GM18519 (cell line): Measurements from ENCODE around the gene ZDHHC17.
A peak's percentile ranks its signal among the peaks of the same experiment; 100 is the strongest.

ENCODE experiments used
- ATAC-seq: cut with Tn5 transposase; IDR thresholded peaks from one replicate; pipeline ENCODE4 v1.9.1; 2021; ENCODE audit warnings: mild to moderate bottlenecking, moderate library complexity; ENCODE audit not compliant: unreplicated experiment, low FRiP score

ZDHHC17 gene

DNA sequence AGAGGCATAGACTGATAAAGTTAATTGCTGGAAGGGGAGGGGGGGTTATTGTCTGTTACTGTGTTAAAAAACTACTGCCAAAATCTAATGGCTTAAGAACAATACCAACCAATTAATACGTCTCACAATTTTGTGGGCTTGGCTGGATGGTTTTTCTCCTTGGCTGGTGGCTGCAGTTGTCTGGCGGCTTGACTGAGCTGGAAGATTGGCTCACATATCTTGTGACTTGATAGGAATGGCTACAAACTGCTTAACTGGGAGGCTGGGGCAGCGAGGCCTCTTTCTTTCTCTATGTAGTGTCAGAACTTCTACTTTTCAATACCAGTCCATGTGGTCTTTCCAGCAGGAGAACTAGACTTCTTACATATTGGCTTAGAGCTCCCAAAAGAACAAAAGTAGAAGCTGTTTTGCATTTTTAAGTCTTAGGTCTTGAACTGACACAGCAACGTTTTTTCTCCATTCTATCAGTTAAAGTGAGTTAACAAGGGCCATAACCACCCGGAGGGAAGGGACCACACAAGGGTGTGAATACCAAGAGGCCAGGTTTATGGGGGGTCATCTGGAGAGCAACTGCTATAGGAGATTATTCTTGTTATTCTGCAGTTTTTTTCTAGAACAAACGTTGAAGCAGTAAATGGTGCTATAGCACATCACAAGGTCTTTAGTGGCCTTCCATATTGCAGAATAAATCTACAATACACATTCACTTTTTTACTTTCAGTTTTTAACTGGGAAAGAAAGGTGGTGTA, 46.9 kb downstream of the ZDHHC17 start:
- no peak for ATAC-seq

DNA sequence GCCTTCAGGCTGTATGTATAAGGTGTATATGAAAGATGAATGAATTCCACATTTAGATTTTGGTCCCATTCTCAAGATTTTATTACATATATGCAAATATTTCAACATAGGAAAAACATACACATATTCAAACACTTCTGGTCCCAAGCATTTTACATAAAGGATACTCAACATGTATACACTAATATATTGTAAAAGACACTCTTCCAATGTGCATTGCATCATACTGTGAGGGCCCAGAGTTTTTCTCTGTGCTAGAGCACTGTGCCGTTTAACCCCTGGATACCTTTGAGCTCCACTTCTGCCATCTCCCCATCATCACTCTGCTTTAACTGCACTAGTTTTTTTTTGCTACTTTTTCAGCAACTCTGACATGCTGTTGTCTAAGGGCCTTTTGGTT, 48.1 kb downstream of the ZDHHC17 start:
- ATAC-seq = no peak

DNA sequence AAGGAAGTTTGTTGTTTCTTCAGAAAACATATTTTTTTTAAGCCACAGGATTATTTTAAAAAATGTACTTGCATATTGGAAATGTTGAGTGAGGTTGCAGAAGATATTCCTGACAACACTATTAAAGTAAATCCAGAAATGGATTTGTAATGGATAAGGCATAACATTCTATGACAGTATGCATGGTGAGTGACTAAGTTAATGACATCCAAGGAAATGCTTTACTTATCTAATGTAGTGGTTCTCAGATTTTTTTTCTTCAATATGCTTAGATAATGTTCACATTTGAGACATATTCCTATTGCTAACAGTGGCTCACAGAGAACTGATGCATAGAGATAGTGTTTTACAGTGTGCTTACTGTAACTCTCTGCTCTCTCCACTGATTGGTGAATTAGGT, 49.4 kb downstream of the ZDHHC17 start:
- ATAC-seq = no peak

DNA sequence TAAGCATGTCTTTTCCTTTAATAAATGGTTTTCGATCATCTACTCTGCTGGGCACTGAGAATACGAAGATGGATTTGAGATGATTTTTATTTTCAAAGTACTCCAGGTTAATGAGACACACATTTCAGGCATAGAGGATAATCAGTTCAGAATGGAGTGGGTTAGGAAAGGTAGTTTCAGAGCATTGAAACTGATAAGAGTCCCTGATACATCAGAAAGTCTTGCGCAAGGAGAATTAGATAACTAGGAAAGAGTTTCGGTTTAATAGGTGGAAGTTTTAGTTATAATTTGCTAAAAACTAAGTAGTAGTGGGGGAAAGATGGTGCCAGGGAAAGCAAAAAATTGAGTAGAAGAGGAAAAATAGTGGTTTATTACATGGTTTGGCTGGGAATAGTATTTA, 50.1 kb downstream of the ZDHHC17 start:
- ATAC-seq = no peak

DNA sequence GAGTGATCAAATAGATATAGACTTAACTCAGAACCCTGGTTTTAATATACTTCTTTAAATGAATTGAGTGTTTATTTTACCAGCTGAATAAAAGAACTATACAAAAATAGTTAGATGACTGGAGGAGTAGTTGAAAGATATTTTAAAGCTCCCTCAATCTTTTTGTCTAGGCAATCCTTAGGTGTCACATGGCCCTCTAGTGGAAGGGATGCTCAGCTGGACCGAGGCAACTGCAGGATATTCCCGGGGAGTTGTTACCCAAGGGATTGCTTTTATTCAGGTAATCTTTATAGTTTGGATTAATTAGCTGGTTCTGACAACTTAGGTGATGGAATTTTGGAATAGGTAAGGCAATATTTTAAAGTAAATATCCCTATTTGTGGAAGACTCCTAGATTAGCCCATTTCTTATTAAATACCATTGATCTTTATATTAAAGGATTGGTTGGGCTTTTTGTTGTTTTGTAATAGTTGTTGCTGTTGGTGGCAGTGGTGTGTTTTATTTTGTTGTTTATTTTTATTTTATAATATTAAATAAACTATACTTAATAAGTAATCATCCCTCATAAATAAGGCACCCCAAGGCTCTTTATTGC, 57.1 kb downstream of the ZDHHC17 start:
- ATAC-seq = no peak

DNA sequence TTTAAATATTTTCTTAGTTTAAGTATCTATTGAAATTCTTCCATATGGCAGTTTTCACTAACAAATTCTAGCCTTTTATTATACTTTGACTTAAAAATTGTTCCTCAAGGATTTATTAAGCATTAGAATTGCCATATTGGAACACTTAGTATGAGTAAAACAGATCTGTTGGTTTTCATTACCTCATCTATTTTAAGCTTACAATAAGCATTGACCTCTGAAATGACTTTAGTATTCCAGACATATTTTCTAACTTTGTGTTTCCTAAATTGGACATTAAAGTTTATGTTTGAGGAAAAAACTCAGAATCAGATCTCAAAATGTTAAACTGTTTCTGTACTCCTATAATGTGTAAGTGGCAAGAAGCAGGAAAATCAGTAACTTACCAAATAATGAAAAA, 66.5 kb downstream of the ZDHHC17 start:
- ATAC-seq = no peak

DNA sequence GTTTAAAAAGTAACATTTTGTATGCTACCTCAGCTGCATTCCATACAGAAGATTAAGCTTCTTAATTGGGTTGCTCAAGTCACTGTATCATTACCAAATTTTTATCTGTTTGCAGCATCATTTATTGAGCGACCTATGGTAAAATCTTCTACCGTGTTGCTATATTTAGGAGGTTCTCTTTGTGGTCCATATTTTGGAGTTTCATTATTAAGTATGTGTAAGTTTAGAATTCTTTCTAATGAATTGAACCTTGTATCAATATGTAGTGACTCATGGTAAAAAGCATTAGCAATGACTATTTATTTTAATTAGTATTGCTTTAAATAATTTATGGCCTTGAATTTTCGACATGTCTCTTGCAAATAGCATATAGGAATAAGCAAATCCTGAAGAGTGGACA, 72.7 kb downstream of the ZDHHC17 start:
- no peak for ATAC-seq

DNA sequence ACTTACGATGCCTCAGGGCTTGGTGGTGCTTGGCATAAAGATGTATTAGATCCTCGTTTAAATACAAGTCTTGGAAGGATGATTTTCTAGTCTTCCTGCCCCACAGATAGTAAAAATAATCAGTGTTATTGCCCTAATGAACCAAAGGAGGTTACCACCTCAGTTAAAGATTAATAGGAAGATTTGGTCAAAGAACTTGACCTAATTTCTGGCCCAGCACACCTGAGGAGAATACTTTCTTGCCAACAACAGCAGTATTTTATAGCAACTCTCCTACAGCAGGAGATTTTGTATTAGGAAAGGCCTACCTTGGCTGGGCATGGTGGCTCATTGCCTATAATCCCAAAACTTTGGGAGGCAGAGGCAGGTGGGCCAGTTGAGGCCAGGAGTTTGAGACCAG, 83.3 kb downstream of the ZDHHC17 start:
- no peak for ATAC-seq

DNA sequence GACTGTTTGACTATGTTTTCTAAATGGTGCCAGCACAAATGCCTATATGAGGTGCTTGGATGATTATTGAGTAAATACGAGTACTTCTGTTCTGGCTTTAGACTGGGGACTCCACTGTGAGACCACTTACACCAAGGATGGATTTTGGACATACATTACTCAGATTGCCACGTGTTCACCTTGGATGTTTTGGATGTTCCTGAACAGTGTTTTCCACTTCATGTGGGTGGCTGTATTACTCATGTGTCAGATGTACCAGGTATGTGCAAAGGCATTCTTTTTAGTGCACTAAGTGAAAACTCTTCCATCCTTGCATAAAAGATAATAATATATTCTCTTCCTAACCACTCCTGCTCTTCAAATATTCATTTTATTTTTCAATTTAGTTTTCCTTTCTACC, 84.2 kb downstream of the ZDHHC17 start:
- ATAC-seq = no peak

DNA sequence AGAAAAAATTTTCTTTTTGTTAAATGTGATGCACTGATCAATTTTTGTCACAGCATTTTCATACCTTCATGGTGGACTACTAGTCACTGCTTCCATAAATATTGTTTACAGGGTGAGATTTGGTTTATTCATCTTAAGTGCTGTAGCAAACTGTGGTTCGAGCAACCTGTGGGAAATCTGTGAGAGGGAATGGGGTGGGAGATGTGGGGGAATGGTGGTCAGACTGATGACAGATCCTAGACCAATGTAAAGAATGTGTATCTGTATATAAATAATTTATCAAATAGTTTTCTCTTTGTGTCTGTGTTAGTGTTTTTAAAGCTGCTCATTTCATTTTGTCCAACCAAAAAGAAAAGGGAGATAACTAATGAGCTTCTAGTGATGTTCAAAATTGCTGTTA, 88.2 kb downstream of the ZDHHC17 start:
- ATAC-seq = no peak

DNA sequence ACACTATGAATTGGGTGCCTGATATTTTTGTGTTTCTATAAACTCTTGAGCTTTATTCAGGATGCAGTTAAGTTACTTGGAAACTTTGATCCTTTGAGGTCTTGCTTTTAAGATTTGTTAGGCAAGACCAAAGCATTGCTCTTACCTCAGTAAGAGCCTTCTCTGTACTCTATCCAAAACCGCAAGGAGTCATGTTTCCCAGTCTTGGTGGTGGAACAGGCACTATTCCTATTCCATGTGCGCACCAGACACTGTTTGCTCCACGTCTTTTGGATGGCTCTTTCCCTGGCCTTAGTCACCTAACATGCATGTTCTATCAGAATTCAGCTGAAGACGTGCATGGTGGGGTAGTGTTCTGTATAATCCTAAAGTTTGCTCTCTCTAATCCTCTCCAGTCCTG, 91.4 kb downstream of the ZDHHC17 start:
- no peak for ATAC-seq

DNA sequence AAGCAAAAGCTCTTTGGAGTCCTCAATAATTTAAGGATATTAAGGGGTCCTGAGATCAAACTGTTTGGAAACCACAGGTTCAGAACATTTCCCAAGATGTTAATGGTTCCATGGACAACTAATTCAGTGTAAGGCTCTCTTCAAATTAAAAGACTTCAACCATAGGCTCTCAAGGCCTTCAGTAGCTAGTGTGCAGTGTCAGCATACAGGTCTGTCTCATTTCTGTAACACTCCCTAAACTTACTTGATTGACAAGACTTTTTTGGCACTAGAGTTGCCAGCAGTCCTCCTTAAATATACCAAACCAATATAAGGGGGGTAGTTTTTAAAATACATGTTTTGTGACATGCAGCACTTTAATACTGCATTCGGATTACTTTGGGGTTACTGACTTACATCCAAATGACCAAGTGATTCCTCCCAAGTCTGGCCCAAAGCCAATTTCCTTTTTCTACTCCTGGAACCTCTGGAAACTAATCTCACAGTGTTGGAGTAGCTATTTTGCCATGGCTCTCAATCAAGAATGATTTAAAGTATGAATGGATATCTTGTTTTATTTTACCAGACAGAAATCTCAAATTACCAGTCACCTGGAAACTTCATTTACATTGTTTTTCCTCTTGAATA, 92.2 kb downstream of the ZDHHC17 start:
- no peak for ATAC-seq

DNA sequence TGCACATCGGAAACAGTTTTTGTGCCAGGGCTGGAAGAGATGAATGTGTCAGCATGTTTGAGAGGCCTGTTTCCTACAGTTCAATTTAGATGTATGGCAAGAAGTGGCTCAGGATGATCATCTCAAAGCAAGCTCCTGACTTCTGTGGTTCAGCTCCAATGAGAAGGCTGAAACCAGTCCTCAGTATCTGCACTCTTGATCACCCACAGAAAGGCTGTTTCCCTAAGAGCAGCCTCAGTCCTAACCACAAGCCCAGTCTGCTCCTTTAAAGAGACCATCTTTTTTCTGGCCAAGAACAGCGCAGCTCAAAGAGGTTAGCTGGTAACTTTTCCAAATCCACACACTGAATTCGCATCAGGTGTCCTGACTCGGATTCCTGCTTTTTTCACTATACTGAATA, 95.7 kb downstream of the ZDHHC17 start:
- no peak for ATAC-seq

DNA sequence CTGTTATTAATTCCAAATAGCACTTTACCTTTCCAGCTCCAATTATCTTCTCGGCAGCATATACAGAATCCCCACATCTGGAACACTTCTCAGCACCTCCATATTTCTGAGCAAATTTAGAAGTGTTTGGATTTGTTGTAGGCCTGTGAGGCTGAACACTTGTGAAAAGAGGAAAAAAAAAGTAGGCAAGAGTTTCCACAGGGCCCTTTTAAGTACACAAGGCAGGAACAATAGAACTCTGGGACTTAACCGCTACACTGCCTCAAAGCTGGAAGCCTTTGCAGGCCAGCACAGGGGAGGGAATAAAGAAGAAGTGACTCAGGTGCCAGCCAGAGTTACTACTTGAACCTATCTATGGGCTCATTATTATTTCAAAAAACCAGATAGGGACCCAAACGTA, 96.3 kb downstream of the ZDHHC17 start:
- no peak for ATAC-seq

DNA sequence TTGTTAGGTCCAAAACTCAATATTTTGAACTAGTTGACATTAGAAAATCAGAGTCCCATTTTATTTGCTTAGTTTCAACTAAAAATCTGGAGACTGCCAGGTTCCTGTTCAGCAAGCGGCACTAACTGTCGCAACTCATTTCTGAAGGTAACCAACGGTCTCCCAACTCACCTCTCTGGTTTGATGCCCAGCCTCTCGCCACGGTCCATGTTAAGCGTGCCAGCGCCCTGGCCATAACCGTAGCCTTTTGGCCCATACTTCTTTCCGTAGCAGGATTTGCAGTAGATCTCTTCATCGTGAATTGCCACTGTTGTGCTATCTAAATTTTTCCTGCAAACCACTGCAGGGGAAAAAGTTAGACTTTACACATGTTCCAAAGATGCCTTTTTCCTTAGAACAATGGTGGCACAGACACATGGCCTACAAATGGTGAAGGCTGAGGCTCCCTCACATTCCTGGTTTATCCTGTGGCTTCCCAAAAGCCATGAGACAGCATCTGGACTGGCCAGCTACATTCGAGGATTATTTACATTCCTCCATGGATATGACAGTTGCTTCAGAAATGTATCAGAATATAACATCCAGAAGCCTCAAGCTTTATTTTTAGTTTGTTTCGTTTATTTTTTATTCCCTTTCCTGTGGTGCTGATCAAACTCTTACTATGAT, 99.2 kb downstream of the ZDHHC17 start:
- no peak for ATAC-seq

DNA sequence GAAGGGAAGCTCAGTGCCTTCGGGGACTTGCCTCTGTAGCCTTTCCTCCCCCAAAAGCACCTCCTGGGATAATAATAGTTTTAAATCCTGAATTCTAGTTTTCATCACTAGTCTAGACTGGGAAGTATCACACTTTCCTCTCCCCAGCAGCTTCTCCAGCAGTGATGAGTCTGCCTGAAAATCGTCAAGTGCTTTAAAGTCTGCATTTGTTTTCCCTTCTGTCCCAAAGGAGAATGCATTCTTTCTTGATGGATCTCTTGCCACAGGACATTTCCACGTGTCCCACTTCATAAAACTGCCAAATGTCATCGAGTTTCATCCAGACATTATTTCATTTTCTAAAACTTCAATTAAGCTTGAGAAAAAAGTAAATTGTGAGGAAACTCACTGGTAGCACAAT, 99.9 kb downstream of the ZDHHC17 start:
- no peak for ATAC-seq

DNA sequence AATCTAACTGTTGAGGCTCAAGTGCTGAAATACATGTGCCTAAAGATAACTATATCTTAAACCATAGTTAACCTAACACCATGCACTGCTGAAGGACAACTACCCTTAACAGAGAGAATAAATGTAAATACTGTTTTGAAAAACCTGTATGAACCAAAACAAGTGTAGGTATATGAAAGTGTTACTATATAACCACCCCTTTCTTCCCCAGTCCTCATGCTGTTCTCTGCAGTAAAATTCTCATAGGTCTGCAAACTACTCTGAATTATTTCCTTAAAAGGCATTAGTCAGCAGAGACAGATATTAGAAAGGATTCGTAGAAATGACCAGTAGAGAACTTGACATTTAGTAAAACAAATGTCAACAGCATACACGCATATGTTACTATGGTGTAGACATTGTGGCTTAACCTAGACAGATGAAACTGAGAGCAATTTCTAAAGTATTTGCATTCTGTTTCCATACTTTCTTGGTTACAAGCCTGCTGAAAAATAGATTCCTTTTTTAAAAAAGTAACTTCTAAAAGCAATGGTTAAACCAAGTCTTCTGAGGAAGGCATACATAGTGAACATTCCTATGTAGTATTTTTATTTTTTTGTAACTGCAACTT, 101.0 kb downstream of the ZDHHC17 start:
- ATAC-seq = peak; percentile 89

DNA sequence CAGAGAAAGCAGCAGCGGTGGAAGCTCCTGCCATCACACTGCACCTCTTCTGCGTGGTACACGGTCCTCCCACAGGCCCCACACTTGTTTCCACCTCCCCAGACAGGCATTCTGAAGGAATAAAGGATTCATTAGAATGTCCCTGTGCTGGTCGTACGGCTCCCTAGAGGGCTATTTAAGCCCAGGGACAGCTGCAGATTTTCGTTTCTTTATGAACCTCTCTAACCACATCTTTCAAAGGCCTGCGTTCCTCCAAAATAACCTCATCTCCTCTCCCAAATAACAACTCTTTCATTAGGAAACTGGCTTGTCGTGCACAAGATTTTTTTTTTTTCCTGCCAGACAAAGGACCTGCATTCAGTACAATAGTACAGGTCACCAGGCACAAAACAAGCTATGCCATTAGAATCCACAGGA, 102.2 kb downstream of the ZDHHC17 start:
- no peak for ATAC-seq

DNA sequence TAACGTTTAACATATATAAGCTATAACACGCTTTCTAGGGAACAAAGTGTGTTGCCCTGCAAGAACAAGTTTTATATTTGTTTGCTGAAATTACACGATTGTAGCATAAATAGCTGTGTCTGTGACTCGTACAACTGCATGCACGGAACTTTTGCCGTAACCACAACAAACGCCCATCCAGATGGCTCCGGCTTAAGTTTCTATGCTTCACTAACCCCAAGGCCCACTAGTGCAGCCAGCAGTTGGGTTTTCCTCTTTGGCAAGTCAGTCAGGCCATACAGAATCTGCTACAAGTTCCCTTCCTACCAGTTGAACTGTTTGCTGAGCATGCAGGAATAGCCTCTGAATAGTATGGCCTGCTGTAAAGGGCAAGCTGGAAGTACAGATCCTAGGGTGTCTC, 102.8 kb downstream of the ZDHHC17 start:
- ATAC-seq = no peak

DNA sequence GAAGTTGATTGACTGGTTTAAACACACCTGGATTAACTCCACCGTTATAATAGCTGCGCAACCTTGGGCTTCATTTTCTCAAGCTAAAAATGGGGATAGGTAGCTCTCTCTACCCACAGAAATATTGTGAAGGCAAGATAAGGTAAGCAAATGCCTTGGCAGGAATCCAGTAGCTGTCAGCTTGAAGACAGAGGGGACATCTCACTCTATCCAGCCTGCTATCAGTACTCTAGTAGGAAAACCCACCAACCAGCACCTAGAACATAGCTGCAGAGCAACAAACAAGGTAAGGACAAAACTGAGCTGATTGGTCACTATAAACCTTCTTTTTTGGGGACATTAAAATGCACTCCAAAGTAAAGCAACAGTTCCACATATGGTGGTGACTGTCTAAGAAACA, 107.2 kb downstream of the ZDHHC17 start:
- ATAC-seq = no peak

DNA sequence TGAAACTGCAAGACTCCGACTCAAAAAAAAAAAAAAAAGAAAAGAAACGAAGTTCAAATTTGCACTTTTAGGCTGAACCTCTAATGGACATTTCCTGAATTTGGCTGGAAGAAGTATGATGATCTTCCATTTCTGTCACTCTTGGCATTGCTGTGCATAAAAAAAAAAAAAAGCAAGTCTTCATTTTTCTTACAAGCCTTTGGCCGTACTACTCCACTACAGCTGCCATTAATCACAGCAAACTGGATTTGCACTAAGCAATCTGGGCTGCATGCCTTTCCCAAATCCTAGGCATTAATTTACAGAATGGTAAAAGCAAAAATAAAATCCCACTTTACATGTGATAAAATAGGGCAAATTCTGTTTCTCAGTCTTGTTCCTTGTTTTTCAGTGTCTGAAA, 107.8 kb downstream of the ZDHHC17 start:
- no peak for ATAC-seq
